H1 (cell line): ENCODE measurements around the gene UNC50. TPM values are rescaled to one million over a fixed set of nuclear protein-coding genes. Genes with fewer than 3 reads are reported as not detected.

Experiments used
- BRCA1 ChIP-seq: IDR thresholded peaks from 2 replicates; pipeline ENCODE4 v1.6.1; 2012; ENCODE audit warnings: low read depth, low read length, improper control_type of control experiment
- MAFK ChIP-seq: IDR thresholded peaks from 2 replicates; pipeline ENCODE4 v1.6.1; 2012; ENCODE audit warnings: low read depth, mild to moderate bottlenecking, improper control_type of control experiment, low read length
- RAD21 ChIP-seq, 2 experiments: IDR thresholded peaks in 1 of 2; conservative IDR thresholded peaks in 1 of 2; 2 replicates each; pipeline ENCODE4 v1.6.1; 2011; ENCODE audit warnings: low read depth in 2 of 2, low read length in 2 of 2, improper control_type of control experiment in 1 of 2, inconsistent platforms in 1 of 2, mild to moderate bottlenecking in 1 of 2, moderate library complexity in 1 of 2
- RFX5 ChIP-seq: IDR thresholded peaks from 2 replicates; pipeline ENCODE4 v1.6.1; 2011; ENCODE audit warnings: low read depth, low read length, improper control_type of control experiment, borderline replicate concordance
- RXRA ChIP-seq: IDR thresholded peaks from 2 replicates; pipeline ENCODE4 v1.6.1; 2011; ENCODE audit warnings: low read depth, mild to moderate bottlenecking, low read length, moderate library complexity; ENCODE audit not compliant: insufficient read depth
- TBP ChIP-seq: IDR thresholded peaks from 2 replicates; pipeline ENCODE4 v1.6.1; 2011; ENCODE audit warnings: low read depth, low read length, improper control_type of control experiment
- polyA plus RNA-seq, 7 experiments: library from polyadenylated mRNA; depleted of rRNA in 3 of 7; stranded (reverse) in 5 of 7; unstranded in 2 of 7; fragments of >200 nt in 5 of 7; fragments of 200-250 nt in 2 of 7; gene quantifications; 1 replicate in 5 of 7; 2 replicates in 1 of 7; 4 replicates in 1 of 7; pipeline versions ENCODE4 v1.2.1 to v1.2.3, GENCODE V29; 2011 to 2013; ENCODE audit warnings: missing spikeins in 2 of 7, mixed read lengths in 2 of 7
- total RNA-seq: library from RNA; stranded (reverse); fragmentation: NEBNext Ultra II Directional; extraction: Animal tissue kit (Norgen Biotek cat#: 25700); gene quantifications from 2 replicates; pipeline ENCODE4 v1.2.1, GENCODE V29; 2021

The UNC50 gene
- total and polyA plus RNA-seq, 2 of the 8 experiments (the other 6 are each of a cell fraction or from before 2014, with no cell fraction given) = 33.4 to 58.5 TPM

DNA sequence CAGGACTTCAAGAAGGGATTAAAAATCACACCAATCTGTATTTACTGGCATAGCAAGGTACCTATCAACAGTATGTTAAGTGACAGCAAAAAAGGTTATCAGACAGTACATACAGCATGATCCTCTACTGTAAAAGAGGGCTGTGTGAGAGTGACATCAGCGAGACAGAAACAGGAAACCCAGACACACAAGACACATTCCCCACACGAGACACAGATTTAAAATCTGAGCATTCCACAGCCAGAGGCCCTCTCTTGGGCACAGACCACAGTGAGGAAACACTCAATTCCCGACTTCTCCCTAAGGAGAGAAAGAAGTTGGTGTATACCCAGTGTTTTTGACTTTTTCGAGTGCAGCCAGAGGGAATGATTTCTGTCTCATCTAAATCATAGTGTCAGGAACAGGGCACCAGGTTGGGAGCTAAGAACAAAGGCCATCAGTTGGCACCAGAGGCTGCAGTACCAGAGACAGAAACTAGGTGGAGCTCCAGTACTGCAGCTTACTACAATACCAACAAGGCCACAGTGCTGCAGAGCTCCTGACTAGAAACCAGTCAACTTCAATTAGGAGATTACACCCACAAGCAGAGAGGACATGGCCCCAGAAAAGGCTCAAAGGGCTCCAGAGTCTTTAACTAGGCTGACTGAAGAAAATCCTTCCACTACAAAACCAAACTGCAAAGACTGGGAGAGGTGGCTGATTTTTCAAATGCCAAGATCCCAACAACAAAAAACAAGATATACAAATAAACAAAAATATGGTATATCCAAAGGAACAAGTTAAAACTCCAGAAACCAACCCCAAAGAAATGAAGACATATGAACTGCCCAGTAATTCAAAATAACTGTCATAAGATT, 41.0 kb downstream of the UNC50 start (continued):
- TF ChIP-seq RFX5 (no peak), RXRA (no peak), RAD21 (IDR thresholded peaks at IDR 0.05 in 1 of 2, conservative IDR thresholded peaks at IDR 0.05 in 1 of 2; ENCODE audit: low read depth in 2 of 2, low read length in 2 of 2) (peak; percentile 98 to 100), TBP (no peak), MAFK (no peak), BRCA1 (no peak)
